Lower leg skin (tissue), 4 donors: Measurements from ENCODE around the gene ASB4. TPM values are rescaled to one million over a fixed set of nuclear protein-coding genes. Genes with fewer than 3 reads are reported as not detected.
"Not testable (repeated sequence)": the region's sequence is repeated elsewhere in the genome, so short reads cannot be mapped to it uniquely, and the experiment has no call there.

ENCODE experiments used
- DNase-seq, 2 donors: peaks; one replicate each; pipeline ENCODE4 v3.0.0-alpha.2; 2019; ENCODE audit warnings: low spot score in 2 of 2
- H3K4me3 ChIP-seq: fragments of 200-600 bp; sonication (generic); 2 replicates; pipeline ENCODE4 v1.5.1; 2017; ENCODE audit warnings: mild to moderate bottlenecking, low read depth; ENCODE audit not compliant: poor library complexity, severe bottlenecking
- CTCF ChIP-seq, 3 donors: fragments of 450-650 bp; IDR thresholded peaks; one replicate each; pipeline ENCODE4 v1.5.1; 2016; ENCODE audit warnings: antibody characterized with exemption in 3 of 3, mild to moderate bottlenecking in 3 of 3, moderate library complexity in 2 of 3
- POLR2A ChIP-seq, 2 donors: fragments of 450-650 bp; IDR thresholded peaks; one replicate each; pipeline ENCODE4 v1.6.1; 2016 to 2017; ENCODE audit warnings: antibody characterized with exemption in 2 of 2, mild to moderate bottlenecking in 1 of 2, moderate library complexity in 1 of 2
- WGBS, 2 donors: methylation state at CpG; one replicate each; pipeline ENCODE4 v1.1.5; 2018; 5-methylcytosine and 5-hydroxymethylcytosine counted together
- intact Hi-C: fragments of 100-400 bp; cut with DNase I; formaldehyde crosslinking; loops from one replicate; pipeline ENCODE4 v1.15.0; 2023; ENCODE audit warnings: low total_unique reads
- total RNA-seq, 4 donors: library from RNA; depleted of rRNA; stranded (reverse); fragments of >200 nt; gene quantifications; one replicate each; pipeline ENCODE4 v1.1.0, GENCODE V29; 2016

The ASB4 gene
- total RNA-seq, 4 donors from 2014 or later, result 0.34 to 0.45 TPM; not detected in 2

- TF ChIP-seq POLR2A (IDR thresholded peaks at IDR 0.05) (no peak), CTCF (IDR thresholded peaks at IDR 0.05) (no peak)
- no peak overlapping the region for H3K4me3 ChIP-seq
- intact Hi-C loops, result no loop called here
- no peak for DNase-seq
- WGBS, 2 donors, result 70 to 71% methylated on average over 1 of the region's 1 CpG
Measured at GRCh38 chr7:95545673-95546072, 59.9 kb downstream of the ASB4 start.

- TF ChIP-seq CTCF (IDR thresholded peaks at IDR 0.05) (no peak), POLR2A (IDR thresholded peaks at IDR 0.05) (no peak)
Measured at GRCh38 chr7:95546647-95547046, 60.9 kb downstream of the ASB4 start.

GRCh38 chr7:95547361-95548348 lies 61.9 kb downstream of the ASB4 start:
- H3K4me3 ChIP-seq, result no peak overlapping the region
- no peak for DNase-seq
- WGBS, 2 donors, result 40 to 48% methylated on average over 6 of the region's 6 CpGs
- intact Hi-C loops, result no loop called here
- no peak for TF ChIP-seq POLR2A (IDR thresholded peaks at IDR 0.05)
- TF ChIP-seq CTCF (IDR thresholded peaks at IDR 0.05), result no peak

More at GRCh38 chr7:95546647-95547046, 60.9 kb downstream of the ASB4 start:
- H3K4me3 ChIP-seq, result no peak overlapping the region
- whole genome bisulfite sequencing, 2 donors, result 81 to 92% methylated on average over 4 of the region's 4 CpGs
- intact Hi-C loops, result no loop called here
- DNase-seq, result no peak

- 8 to 11% methylated on average over 6 of the region's 6 CpGs for WGBS, 2 donors
- TF ChIP-seq POLR2A (IDR thresholded peaks at IDR 0.05) (no peak), CTCF (IDR thresholded peaks at IDR 0.05) (no peak)
- H3K4me3 ChIP-seq, result no peak overlapping the region
- DNase-seq, result peak; percentile 97 to 98
- intact Hi-C loops, result no loop called here
Measured at GRCh38 chr7:95549818-95550529, 64.2 kb downstream of the ASB4 start.

- 25 to 41% methylated on average over 4 of the region's 4 CpGs for WGBS, 2 donors
Measured at GRCh38 chr7:95550546-95550945, 64.8 kb downstream of the ASB4 start.

GRCh38 chr7:95552010-95552926 lies 66.5 kb downstream of the ASB4 start:
- intact Hi-C loops, H3K4me3 ChIP-seq: not testable (repeated sequence)
- WGBS, 2 donors, result 84 to 89% methylated on average over 14 to 44 of the region's 45 CpGs
- peak in 1 of 2 donors; percentile 78 for DNase-seq

More at GRCh38 chr7:95550546-95550945, 64.8 kb downstream of the ASB4 start:
- intact Hi-C loops, result no loop called here
- H3K4me3 ChIP-seq, result no peak overlapping the region
- TF ChIP-seq CTCF (IDR thresholded peaks at IDR 0.05) (no peak), POLR2A (IDR thresholded peaks at IDR 0.05) (no peak)
- DNase-seq, result no peak
